ENCODE data around the gene INTS15.
A peak's percentile ranks its signal among the peaks of the same experiment; 100 is the strongest.
"Not testable (repeated sequence)": the region's sequence is repeated elsewhere in the genome, so short reads cannot be mapped to it uniquely, and the experiment has no call there.

Gene INTS15

DNA sequence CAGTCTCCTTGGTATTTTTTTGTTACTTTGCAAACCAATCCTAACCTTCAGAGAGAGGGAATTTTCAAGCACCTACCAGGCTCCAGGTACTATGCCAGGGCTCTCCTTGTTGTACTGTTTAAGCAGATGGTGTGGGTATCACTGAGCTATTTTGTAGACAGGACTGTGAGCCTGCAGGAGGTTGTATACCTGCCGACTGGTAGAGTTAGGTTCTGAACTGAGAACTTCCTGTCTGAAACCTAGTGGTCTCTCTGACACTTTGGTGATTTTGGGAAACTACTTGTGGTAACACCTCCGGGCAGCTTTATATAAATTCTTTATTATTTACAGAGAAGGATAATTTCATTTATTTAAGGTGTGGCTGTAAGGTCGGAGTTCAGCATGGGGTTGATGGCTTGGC lies 30.1 kb downstream of the INTS15 start:
- DNase-seq: no peak

DNA sequence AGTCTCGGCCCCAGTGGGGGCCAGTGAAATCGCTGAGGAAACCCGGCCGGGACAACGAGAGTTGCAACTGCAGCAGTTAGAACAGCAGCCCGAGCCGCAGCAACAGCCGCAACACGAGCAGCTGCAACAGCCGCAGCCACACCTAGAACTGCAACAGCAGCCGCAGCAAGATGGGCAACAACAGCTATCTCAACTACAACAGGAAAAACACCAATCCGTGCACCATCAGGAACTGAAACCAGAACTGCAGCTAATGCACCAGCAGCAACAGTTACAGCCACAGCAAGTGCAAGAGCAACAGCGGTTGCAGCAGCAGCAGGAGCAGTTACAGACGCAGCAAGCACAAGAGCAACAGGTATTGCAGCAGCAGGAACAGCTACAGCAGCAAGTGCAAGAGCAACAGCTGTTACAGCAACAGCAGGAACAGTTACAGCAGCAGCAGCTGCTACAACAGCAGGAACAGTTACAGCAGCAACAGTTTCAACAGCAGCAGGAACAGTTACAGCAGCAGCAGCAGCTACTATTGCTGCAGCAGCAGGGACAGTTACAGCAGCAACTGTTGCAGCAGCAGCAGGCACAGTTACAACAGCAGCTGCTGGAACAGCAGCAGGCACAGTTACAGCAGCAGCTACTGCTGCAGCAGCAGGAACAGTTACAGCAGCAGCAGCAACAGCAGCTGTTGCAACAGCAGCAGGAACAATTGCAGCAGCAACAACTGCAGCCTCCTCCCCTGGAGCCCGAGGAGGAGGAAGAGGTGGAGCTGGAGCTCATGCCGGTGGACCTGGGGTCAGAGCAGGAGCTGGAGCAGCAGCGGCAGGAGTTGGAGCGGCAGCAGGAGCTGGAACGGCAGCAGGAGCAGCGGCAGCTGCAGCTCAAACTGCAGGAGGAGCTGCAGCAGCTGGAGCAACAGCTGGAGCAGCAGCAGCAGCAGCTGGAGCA lies 31.6 kb downstream of the INTS15 start:
- DNase-seq: no peak

DNA sequence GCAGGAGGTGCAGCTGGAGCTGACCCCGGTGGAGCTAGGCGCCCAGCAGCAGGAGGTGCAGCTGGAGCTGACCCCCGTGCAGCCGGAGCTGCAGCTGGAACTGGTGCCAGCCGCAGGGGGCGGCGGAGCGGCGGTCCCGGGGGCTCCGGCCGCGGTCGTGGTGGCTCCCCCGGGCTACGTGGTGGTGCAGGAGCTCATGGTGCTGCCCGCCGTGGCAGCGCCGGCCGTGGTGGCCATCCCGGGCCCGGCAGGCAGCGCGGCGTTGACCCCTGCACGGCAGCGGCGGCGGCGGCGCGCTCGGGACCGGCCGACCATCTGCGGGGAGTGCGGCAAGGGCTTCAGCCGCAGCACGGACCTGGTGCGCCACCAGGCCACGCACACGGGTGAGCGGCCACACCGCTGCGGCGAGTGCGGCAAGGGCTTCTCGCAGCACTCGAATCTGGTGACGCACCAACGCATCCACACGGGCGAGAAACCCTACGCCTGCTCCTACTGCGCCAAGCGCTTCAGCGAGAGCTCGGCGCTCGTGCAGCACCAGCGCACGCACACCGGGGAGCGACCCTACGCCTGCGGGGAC lies 32.4 kb downstream of the INTS15 start:
- no peak for DNase-seq

DNA sequence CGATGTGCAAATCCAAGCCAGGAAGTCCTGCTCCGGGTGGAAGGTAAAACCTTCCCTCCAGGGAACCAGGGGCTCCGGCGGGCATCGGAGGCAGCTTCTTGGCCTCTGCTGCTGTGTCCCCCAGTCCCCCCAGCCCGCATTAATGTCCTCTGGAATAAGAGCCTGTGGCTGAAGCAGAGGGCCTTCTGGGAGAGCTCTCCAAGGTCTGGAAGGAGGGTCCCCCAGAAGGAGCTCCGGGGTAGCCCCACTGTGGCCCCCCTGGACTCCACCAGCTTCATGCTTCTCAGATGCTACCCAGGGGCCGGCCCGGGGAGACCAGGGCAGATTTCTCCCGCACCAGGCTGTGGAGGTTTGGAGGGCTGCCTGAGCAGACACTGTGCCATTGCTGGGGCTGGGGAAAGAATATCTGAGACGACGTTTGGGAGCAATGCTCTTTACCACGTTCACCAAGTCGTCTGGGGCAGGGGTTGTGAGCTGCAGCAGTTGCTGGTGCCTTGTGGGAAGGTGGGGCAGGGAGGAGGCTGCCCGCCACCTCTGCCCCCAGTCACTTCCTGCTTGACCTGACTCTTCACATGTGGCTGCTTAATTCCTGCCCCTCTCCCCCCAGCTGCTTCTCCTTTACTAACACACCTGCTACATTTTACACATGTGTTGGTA lies 33.9 kb downstream of the INTS15 start:
- no peak for DNase-seq

DNA sequence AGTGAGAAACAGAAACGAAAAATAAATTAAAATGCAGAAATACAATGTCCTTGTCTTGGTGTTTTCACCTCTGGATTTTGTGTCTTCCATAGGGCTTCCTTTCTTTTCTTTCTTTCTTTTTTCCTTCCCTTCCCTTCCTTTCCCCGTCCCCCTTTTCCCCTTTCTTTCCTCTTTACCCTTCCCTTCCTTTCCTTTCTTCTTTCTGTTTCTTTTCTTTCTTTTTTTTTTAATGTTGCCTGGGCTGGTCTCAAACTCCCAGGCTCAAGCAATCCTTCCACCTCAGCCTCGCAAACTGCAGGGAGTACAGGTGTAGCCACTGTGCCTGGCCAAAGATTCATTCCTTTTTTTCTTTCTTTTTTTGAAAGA lies 34.4 kb downstream of the INTS15 start:
- DNase-seq: no peak

DNA sequence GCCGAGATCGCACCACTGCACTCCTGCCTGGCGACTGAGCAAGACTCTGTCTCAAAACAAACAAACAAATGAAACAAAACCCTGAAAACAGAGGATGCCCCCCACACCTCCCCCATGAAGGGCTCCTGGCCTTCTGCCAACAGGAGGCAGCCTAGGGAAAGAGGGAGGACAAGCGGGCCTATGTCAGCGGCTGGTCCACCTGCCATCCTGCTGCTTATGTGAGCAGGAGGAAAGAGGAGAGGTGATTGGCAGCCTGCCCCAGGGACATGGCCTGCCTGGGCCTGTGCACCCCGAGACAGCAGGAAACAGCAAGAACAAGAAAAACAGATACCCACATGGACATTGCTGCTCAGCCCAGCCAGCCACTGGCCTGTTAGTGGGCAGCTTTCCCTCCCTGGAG lies 38.2 kb downstream of the INTS15 start:
- no peak for DNase-seq

DNA sequence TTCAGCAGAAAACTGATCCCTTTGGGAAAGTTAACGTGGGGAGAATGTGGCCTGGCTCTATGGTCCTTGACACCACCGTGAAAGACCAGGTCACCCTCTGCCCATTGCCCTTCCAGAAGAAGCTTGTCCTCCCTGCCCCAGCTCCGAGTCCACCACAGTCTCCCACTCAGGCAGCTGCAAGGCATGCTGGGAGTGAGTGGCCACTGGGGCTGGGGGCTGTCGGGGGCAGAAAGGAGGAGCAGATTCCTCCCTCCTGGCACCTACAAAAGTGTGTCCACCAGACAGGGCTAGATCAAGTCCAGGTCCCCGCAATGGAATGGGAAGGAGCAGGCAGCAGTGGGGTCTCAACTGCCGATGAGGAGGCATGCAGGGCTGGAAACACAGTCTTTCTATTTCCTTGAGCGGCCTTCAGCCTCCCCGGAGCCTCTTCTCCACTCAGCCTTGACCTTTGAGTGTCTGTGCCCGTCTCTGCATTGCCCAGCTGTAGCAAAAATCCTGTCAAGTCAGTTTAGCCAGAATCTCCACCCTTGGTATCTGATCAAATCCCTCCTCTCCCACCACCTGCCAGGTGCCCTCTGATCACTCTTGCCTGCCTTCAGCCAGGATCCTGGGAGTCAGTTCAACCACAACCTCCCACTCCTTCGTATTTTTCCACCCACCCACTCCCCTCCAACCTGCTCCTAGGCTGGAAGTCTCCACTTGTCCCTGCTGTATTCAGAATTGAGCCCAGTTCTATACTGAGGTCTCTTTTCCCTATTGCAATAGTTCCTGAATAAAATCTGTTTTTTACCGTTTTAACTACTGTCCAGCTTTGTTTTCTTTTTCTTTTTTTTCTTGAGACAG lies 40.4 kb downstream of the INTS15 start:
- DNase-seq: no peak

DNA sequence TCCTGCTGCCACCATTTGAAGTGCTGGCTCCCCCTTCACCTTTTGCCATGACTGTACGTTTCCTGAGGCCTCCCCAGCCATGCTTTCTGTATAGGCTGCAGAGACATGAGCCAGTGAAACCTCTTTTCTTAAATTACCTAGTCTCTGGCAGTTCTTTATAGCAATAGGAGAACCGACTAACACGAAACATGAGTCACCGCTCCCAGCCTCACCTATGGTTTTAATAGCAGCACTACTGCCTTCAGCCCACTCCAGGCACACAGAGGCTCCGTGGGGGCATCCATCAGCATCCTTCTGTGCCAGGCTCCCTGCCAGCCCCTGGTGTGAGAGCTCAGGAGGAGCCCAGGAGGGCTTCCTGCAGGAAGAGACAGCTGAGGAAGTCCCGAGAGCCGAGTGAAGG lies 41.8 kb downstream of the INTS15 start:
- DNase-seq: no peak

DNA sequence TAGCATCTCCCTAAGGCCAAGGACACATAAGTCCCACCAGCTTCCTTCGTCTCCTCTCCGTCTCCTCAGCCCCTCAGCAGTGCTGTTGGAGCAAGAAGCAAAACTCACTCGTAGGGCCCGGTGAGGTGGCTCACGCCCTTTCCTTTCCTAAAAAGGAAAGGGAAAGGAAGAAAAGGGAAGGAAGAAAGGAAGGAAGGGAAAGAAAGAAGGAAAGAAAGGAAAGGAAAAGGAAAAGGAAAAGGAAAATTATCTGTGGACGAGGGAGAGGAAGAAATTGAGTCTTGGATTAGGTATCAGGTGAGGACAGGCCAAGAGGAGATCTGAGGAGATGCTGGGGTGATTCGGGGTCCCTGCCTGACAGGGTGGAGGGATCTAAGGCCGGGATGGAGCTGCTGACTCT lies 44.2 kb downstream of the INTS15 start:
- DNase-seq: no peak

DNA sequence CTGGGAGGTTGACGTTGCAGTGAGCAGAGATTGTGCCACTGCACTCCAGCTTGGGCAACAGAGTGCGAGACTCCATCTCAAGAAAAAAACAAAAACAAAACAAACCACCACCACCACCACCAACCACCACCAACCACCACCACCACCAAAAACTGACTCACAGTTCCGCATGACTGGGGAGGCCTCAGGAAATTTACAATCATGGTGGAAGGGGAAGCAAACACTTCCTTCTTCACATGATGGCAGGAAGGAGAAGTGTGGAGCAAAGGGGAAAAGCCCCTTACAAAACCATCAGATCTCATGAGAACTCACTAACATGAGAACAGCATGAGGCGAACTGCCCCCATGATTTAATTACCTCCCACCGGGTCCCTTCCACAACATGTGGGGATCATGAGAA lies 45.1 kb downstream of the INTS15 start:
- DNase-seq: not testable (repeated sequence)

DNA sequence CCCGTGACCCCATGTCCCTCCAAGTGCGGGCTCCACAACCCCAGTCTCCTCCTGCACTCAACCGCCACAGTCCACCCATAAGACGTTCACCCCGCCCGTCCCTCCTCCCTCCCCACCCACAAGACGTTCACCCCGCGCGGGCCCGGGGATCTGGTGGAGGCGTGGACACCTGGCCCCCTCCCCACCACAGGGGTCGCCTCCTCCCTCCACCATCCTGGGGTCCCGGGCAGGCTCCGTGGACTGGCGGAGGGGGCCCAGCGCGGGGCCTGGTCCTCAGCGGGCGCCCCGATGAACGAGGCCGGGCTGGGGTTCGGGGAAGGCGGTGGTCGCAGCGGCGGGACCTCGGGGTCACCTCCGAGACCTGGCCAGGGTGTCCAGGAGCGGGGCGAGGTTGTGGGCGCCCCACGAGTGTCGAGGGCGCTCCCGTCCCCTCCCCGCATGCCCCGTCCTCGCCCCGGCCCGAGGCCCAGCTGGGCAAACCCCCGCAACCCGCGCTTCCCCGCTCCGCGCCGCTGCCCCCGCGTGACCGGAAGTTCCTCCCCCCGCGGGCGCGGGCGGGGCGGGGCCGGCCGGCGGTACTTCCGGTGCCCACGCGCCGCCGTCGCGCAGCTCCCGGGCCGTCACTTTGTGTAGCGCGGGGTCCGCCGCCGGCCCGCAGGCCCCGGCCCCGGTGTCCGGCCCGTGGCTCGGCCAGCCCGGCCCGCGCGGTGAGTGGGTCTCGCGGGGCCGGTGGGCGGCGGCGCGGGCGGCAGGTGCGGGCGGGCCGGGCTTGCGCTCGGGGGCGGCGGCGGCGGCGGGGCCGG lies 47.1 kb downstream of the INTS15 start, which contains the start of gene ZNF316:
ZNF316 (plus strand) TSS at position 578 of the 803 bp plus-strand sequence. CDS start 5,092 bp downstream, outside the sequence.
- peak; percentile 35 for DNase-seq

DNA sequence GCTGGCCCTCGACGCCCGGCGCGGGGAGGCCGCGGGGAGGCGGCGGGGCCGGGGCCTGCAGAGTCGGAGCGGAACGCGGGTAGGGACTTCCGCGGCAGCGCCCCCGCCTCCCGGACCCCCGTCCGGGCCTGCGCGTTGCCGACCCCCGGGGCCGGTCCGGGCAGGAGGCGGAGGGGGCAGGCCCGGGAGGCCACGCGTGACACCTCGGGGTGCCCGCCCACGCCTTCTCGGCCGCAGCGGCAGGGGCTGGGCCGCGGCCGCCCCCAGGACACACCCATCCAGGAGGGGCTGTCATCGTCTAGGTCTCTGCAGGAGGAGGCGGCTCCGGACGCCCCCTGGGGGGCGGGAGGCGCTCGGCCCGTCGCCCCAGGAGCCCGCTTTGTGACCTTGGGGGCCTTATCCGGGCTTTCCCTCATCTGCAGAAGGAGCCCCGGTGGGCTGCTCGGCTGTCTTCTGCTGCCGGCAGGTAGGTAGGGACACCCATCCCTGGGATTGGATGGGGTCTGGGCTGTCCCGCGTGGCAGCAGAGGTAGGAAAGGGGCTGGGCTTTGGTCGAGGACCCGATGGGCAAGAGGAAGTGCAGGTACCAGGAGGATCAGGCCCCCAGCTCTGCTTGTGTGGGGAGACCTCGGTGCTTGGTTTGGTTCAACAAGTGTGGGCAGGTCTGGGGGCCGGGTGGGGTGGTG lies 47.9 kb downstream of the INTS15 start:
- peak; percentile 32 for DNase-seq

DNA sequence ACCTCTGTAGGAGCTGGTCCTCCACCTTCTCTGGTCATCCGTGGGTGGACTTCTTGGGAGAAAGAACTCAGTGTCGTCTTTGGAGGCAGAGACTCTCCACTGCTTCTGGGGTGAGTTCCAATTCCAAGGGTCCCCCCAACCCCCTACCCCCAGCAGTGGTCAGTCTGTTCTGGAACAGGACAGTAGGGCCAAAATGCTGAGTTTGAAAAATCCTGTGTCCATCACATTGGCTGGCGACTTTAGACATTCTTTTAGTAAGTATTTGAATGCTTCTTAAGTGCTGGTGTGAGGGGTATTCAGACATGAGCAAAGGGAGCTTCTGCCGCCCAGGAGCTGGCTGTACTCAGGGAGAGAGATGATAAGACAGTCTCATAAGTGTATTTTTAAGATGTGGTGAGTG lies 49.2 kb downstream of the INTS15 start:
- DNase-seq: no peak

DNA sequence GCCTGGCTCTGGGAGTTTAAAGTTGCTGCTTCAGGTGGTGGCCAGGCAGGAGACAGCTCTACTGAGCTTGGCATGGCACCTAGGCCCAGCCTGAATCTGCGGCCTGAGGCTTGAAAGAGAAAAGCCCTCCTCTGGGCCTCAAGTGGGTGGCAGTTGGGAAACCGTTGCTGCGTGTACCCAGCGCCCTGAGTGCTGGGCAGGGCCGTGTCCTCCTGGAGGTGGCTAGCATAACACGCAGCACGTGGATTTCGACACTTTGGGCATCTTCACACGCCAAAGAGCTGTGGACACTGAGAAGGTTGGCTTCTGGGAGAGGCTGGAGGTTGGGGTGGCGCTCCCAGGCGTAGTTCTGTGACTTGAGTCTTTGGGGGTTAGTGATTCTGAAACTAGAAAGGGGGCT lies 49.8 kb downstream of the INTS15 start:
- DNase-seq: no peak

DNA sequence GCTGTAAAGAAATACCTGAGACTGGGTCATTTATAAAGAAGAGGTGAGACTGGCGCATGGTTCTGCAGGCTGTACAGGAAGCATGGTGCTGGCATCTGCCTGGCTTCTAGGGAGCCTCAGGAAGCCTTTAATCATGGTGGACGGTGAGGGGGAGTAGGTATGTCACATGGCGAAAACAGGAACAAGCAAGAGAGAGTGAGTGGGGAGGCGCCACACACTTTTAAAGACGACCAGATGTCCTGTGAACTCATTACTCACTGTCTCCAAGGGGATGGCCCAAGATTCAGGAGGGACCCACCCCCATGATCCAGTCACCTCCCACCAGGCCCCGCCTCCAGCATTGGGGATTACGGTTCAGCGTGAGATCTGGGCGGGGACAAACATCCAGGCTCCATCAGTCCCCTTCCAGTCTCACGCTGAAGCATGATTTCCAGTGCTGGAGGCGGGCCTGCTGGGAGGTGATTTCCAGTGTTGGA lies 50.5 kb downstream of the INTS15 start:
- DNase-seq: no peak

DNA sequence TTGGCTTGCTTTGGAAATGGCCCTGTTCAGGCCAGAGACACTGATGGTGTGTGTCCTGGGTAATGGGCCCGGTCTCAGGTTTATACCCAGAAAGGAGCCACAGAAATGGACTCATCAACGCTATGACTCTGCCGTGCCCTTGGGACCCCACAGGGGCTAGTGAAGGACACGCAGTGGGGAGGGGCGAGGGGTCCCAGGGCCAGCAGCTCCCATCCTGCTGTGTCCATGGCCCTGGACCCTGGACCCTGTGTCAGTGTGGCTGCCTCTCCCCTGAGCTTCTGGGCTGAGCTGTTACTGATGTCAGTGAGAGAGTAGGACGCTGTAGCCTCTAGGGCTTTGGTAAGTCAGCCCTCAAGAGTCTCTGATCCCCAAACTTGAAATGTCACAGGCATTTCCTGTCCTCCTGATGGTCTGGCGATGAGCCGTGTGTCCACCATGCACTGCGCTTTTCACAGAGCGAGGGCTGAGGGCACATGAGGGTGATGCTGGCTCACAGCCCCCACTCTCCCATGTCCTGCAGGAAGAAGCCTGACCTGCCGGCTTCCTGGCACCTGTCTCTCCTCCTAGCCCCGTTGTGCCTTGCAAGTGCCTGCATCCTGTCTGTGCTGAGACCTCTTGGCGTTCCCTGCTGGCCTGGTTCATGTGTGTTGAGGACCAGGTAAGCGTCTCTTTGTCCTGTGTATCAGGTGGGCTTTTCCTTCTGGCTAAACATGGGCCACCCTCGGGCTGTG lies 51.6 kb downstream of the INTS15 start:
- no peak for DNase-seq

DNA sequence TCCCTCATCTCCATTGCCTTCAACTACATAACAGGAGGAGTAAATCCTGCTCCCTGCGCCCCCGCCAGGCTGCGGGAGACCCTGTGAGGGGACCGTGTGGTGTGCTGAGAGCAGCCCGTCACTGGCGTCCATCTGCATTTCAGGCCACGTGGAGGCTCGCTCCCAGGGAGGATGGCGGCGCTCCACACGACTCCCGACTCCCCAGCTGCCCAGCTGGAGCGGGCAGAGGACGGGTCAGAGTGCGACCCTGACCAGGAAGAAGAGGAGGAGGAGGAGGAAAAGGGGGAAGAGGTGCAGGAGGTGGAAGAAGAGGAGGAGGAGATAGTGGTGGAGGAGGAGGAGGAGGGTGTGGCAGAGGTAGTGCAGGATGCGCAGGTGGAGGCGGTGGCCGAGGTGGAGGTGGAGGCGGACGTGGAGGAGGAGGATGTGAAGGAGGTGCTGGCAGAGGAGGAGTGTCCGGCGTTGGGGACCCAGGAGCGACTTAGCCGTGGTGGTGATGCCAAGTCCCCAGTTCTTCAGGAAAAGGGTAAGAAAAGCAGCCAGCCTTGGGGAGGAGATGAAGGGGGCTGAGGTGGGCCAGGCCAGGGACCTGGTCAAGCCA lies 52.5 kb downstream of the INTS15 start:
- no peak for DNase-seq

DNA sequence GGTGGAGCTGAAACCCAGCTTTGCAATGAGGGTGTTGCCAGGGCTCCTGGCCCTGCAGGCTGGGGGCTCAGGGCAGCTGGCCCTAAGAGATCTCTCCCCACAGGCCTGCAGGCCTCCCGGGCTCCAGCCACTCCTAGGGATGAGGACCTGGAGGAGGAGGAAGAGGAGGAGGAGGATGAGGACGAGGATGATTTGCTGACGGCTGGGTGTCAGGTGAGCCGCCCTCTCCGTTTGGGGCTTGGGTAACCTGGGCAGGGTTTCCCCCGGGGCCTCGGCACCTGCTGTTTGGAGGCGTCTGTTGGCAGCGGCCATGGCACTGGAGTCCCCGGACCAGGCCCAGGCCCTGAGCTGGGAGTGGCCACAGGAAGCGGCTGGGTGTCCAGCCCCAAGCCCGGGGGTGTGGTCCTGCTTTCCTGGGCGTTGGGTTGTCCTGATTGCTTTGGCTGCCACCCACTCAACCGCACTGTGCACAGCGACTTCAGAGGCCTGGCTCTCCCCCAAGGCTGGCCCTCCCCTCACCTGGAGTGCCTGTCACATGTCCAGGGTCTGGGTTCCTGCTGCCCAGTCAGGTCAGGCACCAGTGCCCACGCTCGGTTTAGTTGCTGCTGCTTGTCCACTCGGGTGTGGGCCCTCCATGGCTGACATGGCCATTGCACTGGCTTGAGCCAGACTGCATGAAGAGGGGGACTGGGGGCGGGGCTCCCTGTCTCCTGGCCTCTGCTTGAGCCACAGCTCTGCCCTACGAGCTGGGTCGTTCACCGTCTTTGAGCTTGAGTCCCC lies 53.2 kb downstream of the INTS15 start:
- DNase-seq: no peak

DNA sequence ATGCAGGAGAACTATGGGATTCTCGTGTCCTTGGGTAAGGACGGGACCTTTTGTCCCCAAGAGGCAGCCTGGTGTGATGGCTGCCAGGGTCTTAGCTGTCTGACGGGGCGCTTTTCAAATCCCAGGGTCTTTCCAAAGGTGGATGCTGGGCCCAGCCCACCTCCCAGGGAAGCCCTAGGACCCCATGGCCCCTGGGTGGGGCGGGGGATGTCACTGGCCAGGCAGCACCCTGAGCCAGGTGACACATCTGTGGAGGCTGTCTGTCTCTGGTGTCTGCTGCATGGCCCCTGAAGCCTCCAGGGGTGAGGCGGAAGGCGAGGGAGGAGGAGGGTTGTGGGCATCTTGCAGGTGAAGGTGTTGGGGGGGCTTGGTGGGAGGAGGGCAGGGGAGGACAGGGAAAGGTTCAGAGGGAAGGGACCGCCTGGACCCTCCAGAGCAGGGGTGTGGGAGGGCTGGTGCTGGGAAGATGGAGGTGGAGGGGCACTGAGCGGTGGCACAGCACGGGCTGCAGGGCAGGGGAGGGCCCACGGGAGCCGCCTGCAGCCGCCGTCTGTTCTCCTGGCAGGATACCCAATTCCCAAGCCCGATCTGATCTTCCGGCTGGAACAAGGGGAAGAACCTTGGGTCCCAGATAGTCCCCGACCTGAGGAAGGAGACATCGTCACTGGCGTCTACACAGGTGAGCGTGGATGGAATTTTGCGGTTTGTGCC lies 54.2 kb downstream of the INTS15 start:
- no peak for DNase-seq
